Thyroid gland (tissue), 4 donors: ENCODE measurements around the gene MPPED1. TPM values are rescaled to one million over a fixed set of nuclear protein-coding genes. Genes with fewer than 3 reads are reported as not detected.

Source experiments
- DNase-seq, 2 donors: peaks; one replicate each; pipeline ENCODE4 v3.0.0-alpha.2; 2019
- H3K27ac ChIP-seq, 3 donors: fragments of 200-600 bp; sonication (generic); 1 replicate in 2 of 3; 2 replicates in 1 of 3; pipeline ENCODE4 v1.5.1; 2016 to 2019; ENCODE audit warnings: mild to moderate bottlenecking in 1 of 3, moderate library complexity in 1 of 3
- H3K27me3 ChIP-seq: fragments of 200-600 bp; sonication (generic); one replicate; pipeline ENCODE4 v1.5.1; 2019
- H3K36me3 ChIP-seq, 2 donors: fragments of 200-600 bp; sonication (generic); one replicate each; pipeline ENCODE4 v1.5.1; 2016 to 2019
- H3K4me1 ChIP-seq, 2 donors: fragments of 200-600 bp; sonication (generic); one replicate each; pipeline ENCODE4 v1.5.1; 2017 to 2019
- H3K4me3 ChIP-seq, 3 donors: fragments of 200-600 bp; sonication (generic); replicated peaks in 1 of 3; 1 replicate in 2 of 3; 2 replicates in 1 of 3; pipeline ENCODE4 v1.5.1; 2016; ENCODE audit warnings: mild to moderate bottlenecking in 1 of 3
- H3K9me3 ChIP-seq: fragments of 200-600 bp; sonication (generic); one replicate; pipeline ENCODE4 v1.5.1; 2017
- CTCF ChIP-seq, 6 experiments: fragments of 200-600 bp in 3 of 6; fragments of 450-650 bp in 3 of 6; sonication (generic) in 3 of 6; IDR thresholded peaks; one replicate each; pipeline ENCODE4 v1.5.1; 2016 to 2019; ENCODE audit warnings: antibody characterized with exemption in 6 of 6, mild to moderate bottlenecking in 2 of 6, inconsistent platforms in 1 of 6, moderate library complexity in 1 of 6
- POLR2A ChIP-seq, 2 donors: fragments of 450-650 bp; IDR thresholded peaks; one replicate each; pipeline ENCODE4 v1.6.1; 2017; ENCODE audit warnings: antibody characterized with exemption in 2 of 2, mild to moderate bottlenecking in 2 of 2, moderate library complexity in 1 of 2
- WGBS, 2 donors: methylation state at CpG; one replicate each; pipeline ENCODE4 v1.1.5; 2017; 5-methylcytosine and 5-hydroxymethylcytosine counted together
- intact Hi-C: fragments of 100-400 bp; cut with DNase I; formaldehyde crosslinking; loops from one replicate; pipeline ENCODE4 v1.15.1; 2023
- total RNA-seq, 4 donors: library from RNA; depleted of rRNA; stranded (reverse); fragments of >200 nt; gene quantifications; one replicate each; pipeline ENCODE4 v1.2.3, GENCODE V29; 2016

Gene MPPED1
- total RNA-seq, 4 donors from 2014 or later: not detected

DNA sequence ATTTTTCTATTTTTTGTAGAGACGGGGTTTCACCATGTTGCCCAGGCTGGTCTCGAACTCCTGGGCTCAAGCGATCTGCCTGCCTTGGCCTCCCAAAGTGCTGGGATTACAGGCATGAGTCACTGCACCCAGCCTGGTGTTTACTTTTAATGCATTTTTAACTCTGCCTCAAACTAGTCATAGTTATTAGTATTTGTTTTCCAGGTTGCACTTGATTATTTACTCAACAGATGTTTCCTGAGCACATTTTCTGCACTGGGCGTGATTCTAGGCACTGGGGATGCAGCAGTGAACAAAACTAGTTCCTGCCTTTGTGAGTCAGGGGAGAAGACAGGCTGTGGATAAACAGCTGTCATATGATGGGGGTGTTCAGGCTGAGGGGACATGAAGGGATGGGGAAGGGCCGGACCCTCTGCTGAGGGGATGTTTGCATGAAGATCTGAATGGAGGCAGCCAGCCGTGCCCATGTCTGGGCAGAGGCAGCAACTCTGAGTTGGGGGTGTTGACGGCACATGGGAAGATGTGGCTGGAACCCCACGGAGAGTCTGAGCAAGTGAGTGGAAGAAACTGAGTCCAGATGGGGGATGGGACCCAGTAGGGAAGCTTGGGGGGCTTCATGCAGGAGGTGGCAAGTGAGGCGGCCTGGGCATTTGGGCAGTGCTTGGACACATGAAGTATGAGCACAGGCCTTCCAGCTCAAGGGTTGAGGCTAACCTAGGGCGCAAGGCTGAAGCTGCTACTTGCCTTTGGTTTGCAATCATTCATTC is 34.4 kb downstream of the MPPED1 start:
- intact Hi-C loops: no loop called here
- no peak for DNase-seq
- Histone ChIP-seq H3K4me1 (no peaks in the 10 kb centered on the region), H3K27me3 (no peaks in the 10 kb centered on the region), H3K36me3 (no peaks in the 10 kb centered on the region), H3K4me3 (no peak overlapping the region), H3K9me3 (no peaks in the 10 kb centered on the region), H3K27ac (no peak overlapping the region)
- no peak for TF ChIP-seq POLR2A (IDR thresholded peaks at IDR 0.05)
- no peak for TF ChIP-seq CTCF (IDR thresholded peaks at IDR 0.05)
- WGBS, 2 donors: 77 to 85% methylated on average over 10 of the region's 10 CpGs

- no peak for TF ChIP-seq CTCF (IDR thresholded peaks at IDR 0.05)
- no peak for TF ChIP-seq POLR2A (IDR thresholded peaks at IDR 0.05)
- Histone ChIP-seq H3K9me3 (no peaks in the 10 kb centered on the region), H3K4me1 (no peaks in the 10 kb centered on the region), H3K4me3 (no peak overlapping the region), H3K27ac (no peak overlapping the region), H3K36me3 (no peaks in the 10 kb centered on the region), H3K27me3 (no peaks in the 10 kb centered on the region)
- WGBS, 2 donors: 15 to 23% methylated on average over 6 to 8 of the region's 8 CpGs
- intact Hi-C loops: no loop called here
- DNase-seq: peak; percentile 59 to 64
Observed at GRCh38 chr22:43446916-43447315, 35.1 kb downstream of the MPPED1 start.

GRCh38 chr22:43447380-43447779 is 35.6 kb downstream of the MPPED1 start:
- no peaks in the 10 kb centered on the region for H3K4me1 ChIP-seq
- no peaks in the 10 kb centered on the region for H3K27me3 ChIP-seq
- no peak for TF ChIP-seq POLR2A (IDR thresholded peaks at IDR 0.05)
- no peak for TF ChIP-seq CTCF (IDR thresholded peaks at IDR 0.05)
- intact Hi-C loops: no loop called here
- 33 to 35% methylated on average over 10 of the region's 10 CpGs for WGBS, 2 donors
- no peak for DNase-seq
- H3K4me3 ChIP-seq: no peak overlapping the region
- H3K27ac ChIP-seq: no peak overlapping the region
- no peaks in the 10 kb centered on the region for H3K9me3 ChIP-seq
- H3K36me3 ChIP-seq: no peaks in the 10 kb centered on the region

- Histone ChIP-seq H3K9me3 (no peaks in the 10 kb centered on the region), H3K27ac (no peak overlapping the region), H3K4me3 (no peak overlapping the region), H3K4me1 (no peaks in the 10 kb centered on the region), H3K36me3 (no peaks in the 10 kb centered on the region), H3K27me3 (no peaks in the 10 kb centered on the region)
- intact Hi-C loops: no loop called here
- 78 to 86% methylated on average over 3 of the region's 3 CpGs for WGBS, 2 donors
- no peak for DNase-seq
- TF ChIP-seq POLR2A (IDR thresholded peaks at IDR 0.05) (no peak), CTCF (IDR thresholded peaks at IDR 0.05) (no peak)
Observed at GRCh38 chr22:43448048-43448447, 36.2 kb downstream of the MPPED1 start.

- intact Hi-C loops: no loop called here
- H3K9me3 ChIP-seq: no peaks in the 10 kb centered on the region
- DNase-seq: no peak
- no peaks in the 10 kb centered on the region for H3K36me3 ChIP-seq
- H3K4me3 ChIP-seq: no peak overlapping the region
- no peak for TF ChIP-seq POLR2A (IDR thresholded peaks at IDR 0.05)
- no peak for TF ChIP-seq CTCF (IDR thresholded peaks at IDR 0.05)
- 59 to 74% methylated on average over 16 of the region's 16 CpGs for WGBS, 2 donors
- no peaks in the 10 kb centered on the region for H3K4me1 ChIP-seq
- no peak overlapping the region for H3K27ac ChIP-seq
- no peaks in the 10 kb centered on the region for H3K27me3 ChIP-seq
Observed at GRCh38 chr22:43449205-43449830, 37.5 kb downstream of the MPPED1 start.
